ENCODE measurements around the gene TMEM138. TPM values are rescaled to one million over a fixed set of nuclear protein-coding genes. Genes with fewer than 3 reads are reported as not detected.
A peak's percentile ranks its signal among the peaks of the same experiment; 100 is the strongest.

The TMEM138 gene
- total RNA-seq, 3 donors from 2014 or later, result 24.6 to 38.5 (median 32.8) TPM

DNA sequence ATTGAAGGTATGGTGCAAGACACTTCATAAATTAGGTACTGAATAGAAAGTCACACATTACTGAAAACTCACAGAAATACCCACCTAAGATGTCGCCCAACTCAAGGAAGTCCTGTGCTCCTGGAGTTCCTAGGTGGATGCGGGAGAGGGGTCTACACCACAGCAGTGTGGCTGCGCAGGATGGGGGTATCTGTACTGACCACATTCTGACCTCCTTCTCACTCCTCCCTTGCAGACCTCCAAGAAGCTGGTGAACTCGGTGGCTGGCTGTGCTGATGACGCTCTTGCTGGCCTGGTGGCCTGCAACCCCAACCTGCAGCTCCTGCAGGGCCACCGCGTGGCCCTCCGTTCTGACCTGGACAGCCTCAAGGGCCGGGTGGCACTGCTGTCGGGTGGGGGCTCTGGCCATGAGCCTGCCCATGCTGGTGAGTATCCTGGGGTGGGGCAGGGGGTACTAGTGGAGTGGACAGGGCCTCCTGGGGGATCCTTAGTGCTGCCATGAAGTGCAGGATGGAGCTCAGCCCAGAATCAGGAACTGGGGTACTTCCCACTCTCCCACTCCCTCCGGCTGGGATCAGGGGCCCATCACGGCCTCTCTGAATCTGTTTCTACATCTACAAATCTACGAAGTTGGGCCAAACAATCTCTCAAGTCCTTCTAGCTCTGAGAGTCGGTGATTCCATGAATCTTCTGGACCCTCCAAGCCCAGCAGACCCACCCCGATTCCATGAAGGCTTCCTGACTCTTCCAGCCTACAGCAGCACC, 24.3 kb upstream of the TMEM138 start:
- Histone ChIP-seq H3K27ac (no peak overlapping the region), H3K36me3 (no peaks in the 10 kb centered on the region), H3K4me1 (peaks cover 7 to 14% of the 10 kb centered on the region in 2 donors), H3K9me3 (no peaks in the 10 kb centered on the region), H3K27me3 (no peaks in the 10 kb centered on the region), H3K4me3 (no peak overlapping the region)
- TF ChIP-seq, protein P1, sequence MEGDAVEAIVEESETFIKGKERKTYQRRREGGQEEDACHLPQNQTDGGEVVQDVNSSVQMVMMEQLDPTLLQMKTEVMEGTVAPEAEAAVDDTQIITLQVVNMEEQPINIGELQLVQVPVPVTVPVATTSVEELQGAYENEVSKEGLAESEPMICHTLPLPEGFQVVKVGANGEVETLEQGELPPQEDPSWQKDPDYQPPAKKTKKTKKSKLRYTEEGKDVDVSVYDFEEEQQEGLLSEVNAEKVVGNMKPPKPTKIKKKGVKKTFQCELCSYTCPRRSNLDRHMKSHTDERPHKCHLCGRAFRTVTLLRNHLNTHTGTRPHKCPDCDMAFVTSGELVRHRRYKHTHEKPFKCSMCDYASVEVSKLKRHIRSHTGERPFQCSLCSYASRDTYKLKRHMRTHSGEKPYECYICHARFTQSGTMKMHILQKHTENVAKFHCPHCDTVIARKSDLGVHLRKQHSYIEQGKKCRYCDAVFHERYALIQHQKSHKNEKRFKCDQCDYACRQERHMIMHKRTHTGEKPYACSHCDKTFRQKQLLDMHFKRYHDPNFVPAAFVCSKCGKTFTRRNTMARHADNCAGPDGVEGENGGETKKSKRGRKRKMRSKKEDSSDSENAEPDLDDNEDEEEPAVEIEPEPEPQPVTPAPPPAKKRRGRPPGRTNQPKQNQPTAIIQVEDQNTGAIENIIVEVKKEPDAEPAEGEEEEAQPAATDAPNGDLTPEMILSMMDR (IDR thresholded peaks at IDR 0.05), result no peak
- no peak for TF ChIP-seq POLR2A (IDR thresholded peaks at IDR 0.05)
- no peak for TF ChIP-seq POLR2AphosphoS5 (IDR thresholded peaks at IDR 0.05)
- intact Hi-C loops (cut with DNase I; ENCODE audit: low total_unique reads), result loop anchor here (5.0 kb wide), 1 partner anchor 44 kb away; no protein-coding TSS in a partner anchor
- no peak for DNase-seq (ENCODE audit: low spot score in 2 of 2)

DNA sequence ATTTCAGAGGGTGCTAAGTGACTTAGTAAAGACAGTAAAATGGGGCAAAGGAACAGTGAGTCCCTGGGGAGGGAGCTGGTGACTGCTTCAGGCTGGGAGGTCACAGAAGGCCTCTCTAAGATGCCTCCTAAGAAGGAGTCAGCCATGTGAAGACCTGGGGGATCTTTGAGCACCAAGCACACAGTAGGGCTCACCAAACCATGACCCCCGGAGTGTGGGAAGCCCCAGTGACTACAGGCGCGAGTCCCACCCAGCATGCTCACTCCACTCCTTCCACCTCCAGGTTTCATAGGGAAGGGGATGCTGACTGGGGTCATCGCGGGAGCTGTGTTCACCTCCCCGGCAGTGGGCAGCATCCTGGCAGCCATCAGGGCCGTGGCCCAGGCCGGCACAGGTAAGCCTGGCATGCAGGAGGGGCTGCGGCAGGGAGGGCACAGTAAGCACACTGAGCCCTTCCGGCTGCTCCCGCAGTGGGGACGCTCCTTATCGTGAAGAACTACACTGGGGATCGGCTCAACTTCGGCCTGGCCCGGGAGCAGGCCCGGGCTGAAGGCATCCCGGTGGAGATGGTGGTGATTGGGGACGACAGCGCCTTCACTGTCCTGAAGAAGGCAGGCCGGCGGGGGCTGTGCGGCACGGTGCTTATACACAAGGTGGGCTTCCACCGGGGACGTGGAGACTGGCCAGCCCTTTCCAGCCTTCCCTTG, 23.2 kb upstream of the TMEM138 start:
- no peaks in the 10 kb centered on the region for H3K36me3 ChIP-seq

DNA sequence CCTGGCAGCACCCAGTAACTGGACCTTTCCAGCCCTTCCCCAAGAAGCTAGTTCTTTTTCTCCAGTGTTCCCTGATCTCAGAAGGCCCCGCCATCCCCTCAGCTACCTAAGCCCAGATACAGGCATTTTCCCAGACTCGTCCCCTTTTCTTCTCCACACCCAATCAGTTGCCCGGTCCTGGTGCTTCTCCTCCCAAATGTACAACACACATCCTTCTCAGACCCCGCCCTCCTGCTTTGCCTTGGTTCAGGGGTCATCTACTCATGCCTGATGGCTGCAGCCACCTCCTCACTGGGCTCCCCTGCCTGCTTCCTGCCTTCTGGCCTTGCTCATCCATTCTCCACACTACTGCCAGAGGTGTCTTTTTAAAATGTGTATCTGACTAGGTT, 22.7 kb upstream of the TMEM138 start:
- intact Hi-C loops (cut with DNase I; ENCODE audit: low total_unique reads), result loop anchor here (5.0 kb wide), 1 partner anchor 43 kb away; no protein-coding TSS in a partner anchor
- H3K27ac ChIP-seq, result no peak overlapping the region
- no peaks in the 10 kb centered on the region for H3K27me3 ChIP-seq
- H3K4me3 ChIP-seq, result no peak overlapping the region
- no peaks in the 10 kb centered on the region for H3K36me3 ChIP-seq
- H3K4me1 ChIP-seq, result peaks cover 0 to 10% of the 10 kb centered on the region in 2 donors
- TF ChIP-seq, protein P1 (IDR thresholded peaks at IDR 0.05), result no peak
- no peak for DNase-seq (ENCODE audit: low spot score in 2 of 2)
- no peaks in the 10 kb centered on the region for H3K9me3 ChIP-seq

More for the DNA sequence above, 23.2 kb upstream of the TMEM138 start:
- Histone ChIP-seq H3K27me3 (no peaks in the 10 kb centered on the region), H3K4me1 (peaks cover 2 to 10% of the 10 kb centered on the region in 2 donors), H3K4me3 (no peak overlapping the region), H3K27ac (no peak overlapping the region), H3K9me3 (no peaks in the 10 kb centered on the region)
- TF ChIP-seq, protein P1 (IDR thresholded peaks at IDR 0.05), result no peak
- no peak for TF ChIP-seq POLR2AphosphoS5 (IDR thresholded peaks at IDR 0.05)
- TF ChIP-seq POLR2A (IDR thresholded peaks at IDR 0.05), result no peak
- intact Hi-C loops (cut with DNase I; ENCODE audit: low total_unique reads), result loop anchor here (5.0 kb wide), 1 partner anchor 43 kb away; no protein-coding TSS in a partner anchor
- no peak for DNase-seq (ENCODE audit: low spot score in 2 of 2)

DNA sequence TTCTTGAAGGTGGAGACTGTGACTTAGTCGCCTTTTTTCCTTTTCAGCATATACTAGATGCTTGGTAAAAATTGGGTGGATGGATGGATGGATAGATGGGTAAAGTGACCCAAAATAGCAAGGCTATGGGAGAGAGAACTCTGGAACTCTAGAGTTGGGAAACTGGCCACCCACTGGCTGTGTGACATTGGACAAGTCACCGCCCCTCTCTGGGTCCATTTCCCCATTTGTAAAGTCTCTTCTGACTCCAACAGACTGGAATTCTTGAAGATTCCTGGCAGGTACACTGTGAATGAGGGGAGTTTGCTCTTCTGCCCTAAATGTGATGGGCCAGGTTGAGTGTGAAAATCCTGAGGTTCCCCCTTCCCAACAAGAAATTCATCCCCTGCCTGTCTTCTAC, 21.2 kb upstream of the TMEM138 start:
- Histone ChIP-seq H3K4me1 (peaks cover 0 to 11% of the 10 kb centered on the region in 2 donors), H3K27me3 (no peaks in the 10 kb centered on the region), H3K36me3 (no peaks in the 10 kb centered on the region), H3K4me3 (no peak overlapping the region), H3K27ac (peak overlapping the region in 1 of 2 donors; percentile 87), H3K9me3 (no peaks in the 10 kb centered on the region)
- TF ChIP-seq POLR2AphosphoS5 (IDR thresholded peaks at IDR 0.05) (no peak), POLR2A (IDR thresholded peaks at IDR 0.05) (no peak)
- TF ChIP-seq, protein P1 (IDR thresholded peaks at IDR 0.05), result no peak
- intact Hi-C loops (cut with DNase I; ENCODE audit: low total_unique reads), result no loop called here
- DNase-seq (ENCODE audit: low spot score in 2 of 2), result no peak

DNA sequence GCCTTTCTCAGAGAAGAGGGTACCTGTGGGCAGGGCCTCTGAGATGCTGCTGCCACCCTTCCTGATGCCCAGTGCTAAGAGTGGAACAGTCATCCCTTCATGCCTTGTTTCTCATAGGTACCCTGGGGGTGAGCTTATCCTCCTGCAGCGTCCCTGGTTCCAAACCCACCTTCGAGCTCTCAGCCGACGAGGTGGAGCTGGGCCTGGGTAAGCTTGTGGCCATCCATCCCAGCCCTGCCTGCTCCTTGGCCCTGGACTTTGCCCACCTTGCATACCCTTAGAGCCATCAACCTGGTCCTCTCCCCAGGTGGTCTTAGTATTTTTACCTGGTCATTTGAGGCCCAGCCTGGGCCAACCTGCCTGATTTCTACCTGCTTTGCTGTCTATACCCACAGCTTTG, 20.5 kb upstream of the TMEM138 start:
- Histone ChIP-seq H3K9me3 (no peaks in the 10 kb centered on the region), H3K27ac (peak overlapping the region in 1 of 2 donors; percentile 87), H3K36me3 (no peaks in the 10 kb centered on the region), H3K4me1 (peaks cover 0 to 6% of the 10 kb centered on the region in 2 donors), H3K27me3 (no peaks in the 10 kb centered on the region), H3K4me3 (peak overlapping the region in 1 of 3 donors; percentile 6)
- DNase-seq (ENCODE audit: low spot score in 2 of 2), result no peak
- intact Hi-C loops (cut with DNase I; ENCODE audit: low total_unique reads), result no loop called here
- TF ChIP-seq POLR2AphosphoS5 (IDR thresholded peaks at IDR 0.05), result no peak
- TF ChIP-seq, protein P1 (IDR thresholded peaks at IDR 0.05), result no peak
- no peak for TF ChIP-seq POLR2A (IDR thresholded peaks at IDR 0.05)
